Islet precursor cell (in vitro differentiated cells): ENCODE results near the gene RPL5.
A peak's percentile ranks its signal among the peaks of the same experiment; 100 is the strongest.
"Not testable (repeated sequence)": the region's sequence is repeated elsewhere in the genome, so short reads cannot be mapped to it uniquely, and the experiment has no call there.

Experiments
- DNase-seq: peaks from one replicate; pipeline ENCODE4 v3.0.0-alpha.2; 2018

Gene RPL5

DNA sequence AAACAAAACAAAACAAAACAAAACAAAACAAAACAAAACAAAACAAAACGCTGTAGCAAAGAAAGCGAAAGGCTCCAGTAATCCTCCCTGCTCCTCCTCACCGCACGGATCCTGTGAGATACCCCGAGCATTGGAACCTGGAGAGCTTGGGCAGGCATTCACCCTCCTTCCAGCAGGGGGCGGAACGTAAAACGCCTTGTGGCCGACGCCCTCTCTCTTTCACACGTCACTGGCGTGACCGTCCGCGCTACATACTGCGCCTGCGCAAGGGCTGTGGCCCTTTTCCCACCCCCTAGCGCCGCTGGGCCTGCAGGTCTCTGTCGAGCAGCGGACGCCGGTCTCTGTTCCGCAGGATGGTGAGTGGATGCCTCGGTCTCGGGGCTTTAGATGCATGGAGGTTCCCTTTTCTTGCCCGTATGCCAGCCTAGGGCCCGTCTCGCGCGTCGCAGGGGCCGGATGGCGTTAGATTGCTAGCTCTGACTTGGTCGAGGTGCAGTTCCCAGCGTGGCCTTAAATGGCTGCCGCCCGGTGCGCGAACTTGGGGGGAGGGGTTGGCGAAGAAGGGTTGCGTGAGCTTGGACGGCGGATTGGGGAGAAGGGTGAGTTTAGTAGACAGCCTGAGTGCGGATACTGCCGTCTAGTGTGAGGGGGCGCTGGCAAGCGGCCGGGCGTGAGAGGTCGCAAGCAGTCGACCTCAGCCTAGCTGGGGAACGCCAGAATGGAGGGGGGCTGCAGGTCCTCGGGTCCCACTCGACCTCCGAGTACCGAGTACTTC, at the start of gene RPL5:
TSS of gene RPL5 (plus strand) at position 279 of the 775 bp plus-strand sequence. CDS start at position 354, 75 bp downstream.
- peak; percentile 98 for DNase-seq

DNA sequence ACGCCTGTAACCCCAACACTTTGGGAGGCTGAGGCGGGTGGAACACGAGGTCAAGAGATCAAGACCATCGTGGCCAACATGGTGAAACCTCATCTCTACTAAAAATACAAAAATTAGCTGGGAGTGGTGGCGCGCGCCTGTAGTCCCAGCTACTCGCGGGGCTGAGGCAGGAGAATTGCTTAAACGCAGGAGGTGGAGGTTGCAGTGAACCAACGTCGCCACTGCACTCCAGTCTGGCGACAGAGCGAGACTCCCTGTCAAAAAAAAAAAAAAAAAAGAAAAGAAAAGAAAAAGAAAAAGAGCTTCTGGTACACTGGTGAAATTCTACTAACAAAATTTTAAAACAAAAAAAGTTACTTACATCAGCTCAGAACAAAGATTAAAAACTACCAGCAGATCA, 48.3 kb upstream of the RPL5 start:
- DNase-seq = not testable (repeated sequence)

DNA sequence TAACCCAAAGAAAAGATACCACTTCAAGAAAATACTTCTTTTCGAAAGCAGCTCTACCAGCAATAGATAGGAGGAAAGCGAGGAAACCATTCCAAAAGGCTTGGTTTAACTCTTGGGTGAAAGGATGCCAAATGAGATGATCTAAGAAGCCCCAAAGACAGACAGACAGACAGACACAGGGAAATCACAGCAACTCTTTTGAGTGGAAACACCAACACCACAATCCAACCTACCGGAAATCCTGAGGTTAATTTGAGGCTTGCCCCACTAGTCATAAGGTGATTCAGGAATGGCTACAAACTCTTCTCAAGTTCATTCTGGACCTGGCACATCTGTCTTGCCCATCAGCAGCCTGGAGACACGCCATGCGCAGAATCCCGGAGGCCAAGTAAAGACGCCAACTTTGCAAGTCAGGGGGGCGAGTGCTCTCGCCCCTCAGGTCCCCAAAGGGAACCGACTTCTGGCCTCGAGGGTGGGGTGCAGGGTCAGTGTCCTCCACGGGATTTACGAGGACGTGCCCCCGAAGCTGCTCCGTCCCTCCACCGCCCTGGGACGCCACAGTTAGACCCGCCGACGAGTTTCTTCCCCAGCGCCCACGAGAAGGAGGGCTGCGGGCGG, 47.7 kb upstream of the RPL5 start:
- DNase-seq = peak; percentile 66

DNA sequence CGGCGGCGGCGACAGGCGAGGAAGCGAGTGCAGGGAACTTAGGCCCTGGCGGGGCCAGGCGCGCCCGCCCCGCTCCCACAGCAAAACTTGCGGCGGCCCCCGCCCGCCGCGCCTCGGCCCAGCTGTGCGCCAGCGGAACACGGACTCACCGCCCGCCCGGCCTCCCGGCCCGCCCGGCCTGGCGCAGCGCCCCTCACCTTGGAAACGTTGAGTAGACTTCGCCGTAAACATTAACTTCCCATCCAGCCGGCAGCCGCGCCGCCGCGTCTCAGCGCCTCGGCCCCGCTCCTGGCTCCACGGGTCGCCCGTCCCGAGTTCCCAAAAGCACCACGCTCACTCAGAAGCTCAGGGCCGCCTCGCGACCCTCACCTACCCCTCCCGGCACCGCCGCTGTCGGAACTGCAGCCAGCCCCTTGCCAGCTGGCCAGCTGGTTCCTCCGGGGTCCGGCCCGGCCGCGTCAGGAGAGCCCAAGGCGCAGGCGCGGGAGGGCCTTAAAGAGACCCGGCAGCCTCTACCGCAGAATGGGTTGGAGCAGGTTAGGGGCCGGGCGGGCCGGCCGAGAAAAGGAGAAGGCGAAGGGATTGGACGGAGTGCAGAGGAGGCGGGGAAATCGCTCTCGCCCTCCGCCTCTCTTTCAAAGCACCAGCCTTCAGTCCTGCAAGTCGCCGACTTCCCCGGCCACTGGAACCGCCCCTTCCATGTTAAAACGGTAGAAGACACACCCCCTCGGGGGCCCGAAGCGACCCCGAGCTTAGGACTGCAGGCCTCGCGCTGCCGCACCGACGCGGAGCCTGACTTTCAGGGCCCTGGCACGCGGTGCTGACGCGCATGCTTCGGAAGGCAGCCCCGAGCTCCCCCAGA, 47.0 kb upstream of the RPL5 start, which contains the start of gene EVI5:
TSS of gene EVI5 (minus strand) at position 470 of the 862 bp plus-strand sequence. CDS start 48,562 bp downstream, outside the sequence.
- peak; percentile 100 for DNase-seq

DNA sequence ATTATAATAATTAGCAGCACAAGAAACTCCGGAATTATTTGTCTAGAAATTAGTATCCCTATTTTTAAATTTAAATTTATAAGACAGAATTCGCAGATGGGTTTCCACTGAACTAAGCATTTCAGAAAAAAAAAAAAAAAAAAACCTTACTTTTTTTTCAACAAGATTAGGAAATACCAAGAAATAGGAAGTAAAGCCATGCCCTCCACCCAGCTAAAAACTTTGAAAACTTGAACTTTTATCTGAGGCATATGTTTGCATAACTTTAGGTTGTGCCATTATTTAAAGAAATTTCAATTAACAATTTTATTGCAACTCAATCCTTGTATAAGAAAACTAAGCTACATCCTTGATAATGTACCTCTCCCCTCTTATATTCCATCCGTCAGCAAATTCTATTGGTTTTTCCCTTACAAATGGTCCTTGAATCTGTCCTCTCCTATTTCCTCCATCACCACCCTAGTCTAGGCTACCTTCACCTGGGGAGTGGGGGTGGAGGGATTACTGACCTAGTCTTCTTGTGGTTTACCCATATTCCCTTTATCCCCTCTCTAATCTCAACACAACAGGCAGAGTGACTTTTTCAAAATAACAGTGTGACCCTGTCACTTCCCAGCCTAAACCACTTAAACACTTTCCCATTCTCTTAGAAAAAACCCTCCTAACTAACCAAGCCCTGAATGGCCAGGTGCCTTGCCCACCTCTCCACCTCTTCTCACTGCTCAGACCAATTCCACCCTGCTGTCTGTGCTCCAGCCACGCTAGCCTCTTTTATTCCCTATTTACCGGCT, 45.5 kb upstream of the RPL5 start:
- no peak for DNase-seq

DNA sequence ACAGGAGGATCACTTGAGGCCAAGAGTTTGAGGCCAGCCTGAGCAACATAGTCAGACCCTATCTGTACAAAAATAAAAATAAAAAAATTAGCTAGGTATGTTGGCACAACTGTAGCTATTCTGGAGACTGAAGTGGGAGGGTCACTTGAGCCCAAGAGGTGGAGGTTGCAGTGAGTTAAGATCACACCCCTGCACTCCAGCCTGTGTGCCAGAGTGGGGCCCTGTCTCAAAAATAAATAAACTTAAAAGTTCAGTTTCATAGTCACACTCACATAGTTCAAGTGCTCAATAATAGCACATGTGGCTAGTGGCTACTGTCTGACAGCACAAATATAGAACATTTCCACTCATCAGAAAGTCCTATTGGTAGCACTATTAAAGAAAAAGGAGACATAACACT, 41.8 kb upstream of the RPL5 start:
- no peak for DNase-seq

DNA sequence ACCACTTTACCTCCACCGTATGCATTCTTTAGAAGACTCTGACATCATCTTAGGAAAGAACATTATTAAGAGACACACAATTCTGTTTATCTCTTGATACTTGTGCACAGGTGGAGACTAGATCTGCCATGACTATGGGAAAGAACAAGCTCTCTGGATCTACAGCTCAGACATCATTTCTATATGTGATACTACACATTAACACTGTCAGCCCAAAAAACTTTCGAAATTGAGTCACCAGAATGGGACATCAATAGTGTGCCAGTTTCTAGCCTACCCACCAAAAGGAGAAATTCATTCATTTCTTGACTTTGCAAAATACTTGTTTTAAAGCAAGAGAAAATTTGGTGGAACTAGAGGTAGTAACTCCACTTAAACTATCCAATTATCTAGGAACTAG, 41.0 kb upstream of the RPL5 start:
- DNase-seq = no peak

DNA sequence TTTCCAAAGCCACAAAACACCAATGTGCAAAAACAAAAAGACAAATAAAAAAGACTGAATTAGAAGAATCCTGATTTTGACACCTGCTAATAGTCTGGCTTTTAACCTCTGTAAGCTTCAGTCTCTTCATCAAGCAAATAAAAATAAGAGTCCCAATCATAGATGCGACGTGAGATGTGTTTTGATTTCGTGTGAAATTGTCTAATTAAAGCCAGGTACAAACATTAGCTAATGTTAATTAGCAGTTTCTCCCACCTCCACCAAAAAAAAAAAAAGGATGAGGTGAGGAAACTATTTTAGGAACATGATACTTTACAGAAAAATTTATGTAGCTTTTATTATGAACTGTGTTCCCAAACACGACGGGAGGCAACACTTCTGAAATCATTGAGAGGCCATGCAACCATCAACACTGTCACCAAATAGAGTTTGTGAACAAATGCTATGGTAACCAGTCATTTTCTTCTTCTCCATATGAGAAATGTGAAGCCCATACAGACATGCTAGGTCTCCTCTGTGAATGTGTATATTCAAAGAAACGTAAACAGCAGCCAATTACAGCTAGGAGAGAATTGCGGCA, 40.3 kb upstream of the RPL5 start:
- DNase-seq = no peak

DNA sequence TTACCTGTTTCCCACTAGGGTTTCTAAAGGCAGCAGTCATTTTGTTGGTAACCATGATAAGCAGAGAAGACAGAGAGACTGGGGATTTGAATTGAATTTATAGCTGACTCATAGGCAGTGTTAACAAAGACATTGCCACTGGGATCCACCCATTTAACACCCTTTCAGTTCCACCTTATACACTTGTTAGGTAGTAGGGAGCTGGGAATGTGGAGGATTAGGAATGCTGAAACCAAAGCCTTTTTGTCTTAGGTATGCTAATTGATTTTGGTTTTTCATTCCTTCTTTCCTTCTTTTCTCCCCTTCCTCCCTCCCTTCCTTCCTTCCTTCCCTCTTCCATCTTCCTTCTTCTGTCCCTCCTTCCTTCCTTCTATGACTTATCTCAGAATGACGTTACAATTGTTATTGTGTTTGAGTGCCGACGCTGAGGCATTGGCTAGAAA, 39.5 kb upstream of the RPL5 start:
- no peak for DNase-seq

DNA sequence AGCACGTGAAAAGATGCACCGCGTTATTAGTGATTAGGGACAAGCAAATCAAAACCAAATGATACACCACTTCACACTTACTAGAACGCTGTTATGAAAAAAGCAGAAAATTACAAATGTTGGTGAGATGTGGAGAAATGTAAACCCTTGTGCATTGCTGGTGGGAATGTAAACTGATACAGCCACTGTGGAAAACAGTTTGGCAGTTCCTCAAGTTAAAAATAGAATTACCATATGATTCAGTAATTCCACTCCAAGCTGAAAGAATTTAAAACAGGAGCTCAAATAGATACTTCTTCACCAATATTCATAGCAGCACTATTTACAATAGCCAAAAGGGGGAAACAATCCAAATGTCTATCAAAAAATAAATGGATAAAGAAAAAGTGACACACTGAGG, 36.7 kb upstream of the RPL5 start:
- no peak for DNase-seq

DNA sequence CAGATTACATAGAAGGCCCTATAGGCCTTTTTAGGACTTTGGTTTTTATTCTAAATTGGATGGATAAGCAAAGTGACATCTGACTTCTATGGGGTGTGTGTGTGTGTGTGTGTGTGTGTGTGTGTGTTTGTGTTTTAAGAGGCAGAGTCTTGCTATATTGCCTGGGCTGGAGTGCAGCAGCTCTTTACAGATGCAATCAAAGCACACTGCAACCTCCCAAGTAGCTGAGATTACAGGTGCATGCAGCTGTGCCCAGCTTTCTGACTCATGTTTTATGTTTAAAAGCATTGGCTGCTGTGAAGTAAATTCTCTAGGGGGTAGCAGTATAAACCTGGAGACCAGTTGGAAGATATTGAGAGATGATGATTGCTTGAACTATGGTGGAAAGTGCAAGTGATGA, 34.5 kb upstream of the RPL5 start:
- no peak for DNase-seq

DNA sequence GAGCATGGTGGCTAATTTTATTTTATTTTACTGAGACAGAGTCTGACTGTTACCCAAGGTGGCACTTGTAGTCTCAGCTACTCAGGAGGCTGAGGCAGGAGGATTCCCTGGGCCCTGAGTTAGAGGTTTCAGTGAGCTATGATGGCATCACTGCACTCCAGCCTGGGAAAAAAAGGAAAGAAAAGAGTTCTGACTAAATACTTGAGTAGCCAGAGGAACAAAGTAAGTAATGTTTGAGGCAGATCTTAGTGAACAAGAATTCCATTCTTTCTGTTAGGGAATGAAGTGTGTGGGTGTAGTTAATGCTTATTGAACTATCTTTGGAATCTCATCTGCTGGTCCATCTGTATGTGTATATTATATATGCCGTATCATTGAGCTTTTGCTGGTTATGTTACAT, 33.9 kb upstream of the RPL5 start:
- no peak for DNase-seq

DNA sequence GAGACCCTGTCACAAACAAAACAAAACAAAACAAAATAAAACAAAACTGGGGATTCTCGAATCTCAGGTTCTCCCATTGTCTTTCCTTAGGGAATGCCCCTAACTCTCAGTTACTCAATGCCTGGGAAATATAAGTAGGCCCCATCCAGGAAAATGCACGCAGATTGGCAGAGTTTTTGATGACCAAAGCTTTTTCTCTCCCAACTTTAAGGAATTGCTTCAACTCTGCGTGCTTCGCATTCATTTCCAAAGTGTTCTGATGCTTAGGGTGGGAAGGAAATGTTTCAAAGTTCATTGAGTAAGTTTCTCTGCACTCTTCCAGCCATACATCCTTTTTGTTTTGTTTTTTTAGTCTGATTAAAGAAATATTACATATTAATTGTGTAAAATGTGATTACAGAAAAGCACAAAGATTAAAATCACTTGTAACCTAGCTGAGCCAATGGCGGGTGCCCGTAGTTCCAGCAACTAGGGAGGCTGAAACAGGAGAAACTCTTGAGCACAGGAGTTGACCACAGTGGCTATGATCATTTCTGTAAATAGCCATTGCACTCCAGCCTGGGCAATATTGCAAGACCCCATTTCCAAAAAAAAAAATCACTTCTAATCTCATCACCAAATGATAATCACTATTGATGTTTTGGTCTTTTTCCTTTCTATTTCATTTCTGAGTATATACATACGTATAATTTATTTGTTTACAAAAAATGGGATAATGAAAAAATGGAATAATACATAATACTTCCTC, 28.5 kb upstream of the RPL5 start:
- no peak for DNase-seq

DNA sequence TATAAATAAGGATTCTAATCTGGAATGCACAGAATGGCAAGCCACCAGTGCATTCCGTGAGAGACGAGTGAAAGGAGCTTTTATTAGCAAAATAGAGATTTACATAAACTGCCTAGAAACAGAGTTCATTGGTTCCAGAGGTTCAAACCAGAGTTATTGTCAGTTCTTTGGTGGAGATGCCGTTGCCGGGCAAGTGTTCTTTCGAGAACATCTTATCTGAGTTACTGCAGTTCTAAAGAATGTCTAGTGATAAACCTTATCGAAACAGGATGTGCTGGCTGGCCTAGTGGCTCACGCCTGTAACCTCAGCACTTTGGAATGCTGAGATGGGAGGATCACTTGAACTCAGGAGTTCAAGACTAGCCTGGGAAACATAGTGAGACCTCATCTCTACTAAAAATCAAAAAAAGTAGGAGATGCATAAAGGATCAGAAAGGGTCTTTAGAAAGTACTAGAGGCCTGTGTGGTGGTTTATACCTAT, 27.1 kb upstream of the RPL5 start:
- peak; percentile 92 for DNase-seq

DNA sequence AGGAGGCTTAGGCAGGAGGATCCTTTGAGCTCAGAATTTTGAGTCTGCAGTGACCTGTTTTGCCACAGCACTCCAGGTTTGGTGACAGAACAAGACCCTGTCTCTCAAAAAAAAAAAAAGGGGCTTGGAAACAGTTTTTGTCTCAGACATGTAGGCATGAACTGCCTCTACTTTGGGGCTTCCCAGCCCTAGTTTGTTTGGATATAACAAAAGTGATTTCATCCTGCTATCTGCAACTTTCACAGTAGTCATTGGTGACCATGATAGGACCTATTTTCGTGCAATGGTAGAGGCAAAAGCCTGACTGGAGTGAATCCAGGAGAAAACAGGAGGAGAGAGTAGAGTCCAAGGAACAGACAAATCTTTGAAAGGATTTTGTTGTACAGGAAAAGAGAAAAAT, 26.6 kb upstream of the RPL5 start:
- no peak for DNase-seq

DNA sequence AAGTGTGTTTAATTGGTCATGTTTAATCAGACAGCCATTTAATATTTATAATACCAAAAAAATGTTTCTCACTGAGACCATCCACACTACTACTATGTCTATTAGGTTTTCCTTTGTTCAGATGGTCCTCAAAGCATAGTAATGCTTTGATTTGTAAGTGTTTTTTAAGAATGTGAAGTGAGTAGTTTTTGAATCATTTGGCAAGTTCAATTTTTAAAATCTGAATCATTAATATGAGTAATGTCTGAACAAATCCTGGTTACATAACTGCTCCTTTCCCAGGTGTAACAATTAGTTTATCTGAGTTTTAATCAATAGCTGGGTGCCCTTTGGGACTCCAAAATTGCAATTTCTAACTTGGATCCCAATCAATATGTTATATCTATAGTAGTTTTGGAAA, 23.5 kb upstream of the RPL5 start:
- DNase-seq = no peak

DNA sequence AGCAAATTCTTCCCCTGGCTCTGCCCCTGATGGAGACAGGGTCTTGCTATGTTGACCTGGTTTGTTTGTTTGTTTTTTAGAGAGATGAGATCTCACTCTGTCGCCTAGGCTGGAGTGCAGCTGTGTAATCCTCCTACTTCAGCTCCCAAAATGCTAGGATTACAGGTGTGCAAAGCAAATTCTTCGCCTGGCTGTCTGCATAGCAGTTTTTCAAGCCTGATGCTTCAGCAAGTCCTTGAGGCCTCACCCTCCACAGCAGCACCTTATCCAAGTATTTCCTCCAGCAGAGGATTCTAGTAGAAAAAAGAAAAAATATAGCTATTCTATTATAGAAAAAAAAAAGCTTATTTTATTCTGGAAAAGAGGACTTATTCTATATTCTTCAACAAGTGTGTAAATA, 15.1 kb upstream of the RPL5 start:
- no peak for DNase-seq

DNA sequence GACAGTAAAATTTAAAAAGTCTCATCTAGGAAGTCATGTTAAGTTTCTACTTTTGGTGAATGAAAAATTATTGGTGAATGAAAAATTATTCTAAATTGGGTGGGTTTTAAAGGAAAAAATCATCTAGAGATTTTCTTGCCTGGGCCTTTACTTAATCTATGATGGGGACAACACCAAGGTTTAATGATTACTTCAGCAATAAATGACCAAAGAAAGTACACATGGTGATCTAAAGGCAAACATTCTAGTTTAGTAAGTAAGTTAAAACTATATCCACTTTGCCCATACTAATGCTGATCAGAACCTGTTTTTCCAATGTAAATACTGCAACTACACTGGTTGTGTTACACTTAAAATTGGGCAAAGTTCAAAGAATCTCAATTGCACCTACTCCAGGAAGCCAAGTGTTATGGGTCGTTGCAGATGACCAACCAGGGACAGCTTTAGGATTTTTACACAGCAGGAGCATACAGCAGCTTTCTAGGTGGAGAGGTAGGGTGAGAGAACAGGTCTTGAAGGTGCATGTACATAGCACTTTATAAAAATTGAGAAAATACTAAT, 14.6 kb upstream of the RPL5 start:
- DNase-seq = no peak

DNA sequence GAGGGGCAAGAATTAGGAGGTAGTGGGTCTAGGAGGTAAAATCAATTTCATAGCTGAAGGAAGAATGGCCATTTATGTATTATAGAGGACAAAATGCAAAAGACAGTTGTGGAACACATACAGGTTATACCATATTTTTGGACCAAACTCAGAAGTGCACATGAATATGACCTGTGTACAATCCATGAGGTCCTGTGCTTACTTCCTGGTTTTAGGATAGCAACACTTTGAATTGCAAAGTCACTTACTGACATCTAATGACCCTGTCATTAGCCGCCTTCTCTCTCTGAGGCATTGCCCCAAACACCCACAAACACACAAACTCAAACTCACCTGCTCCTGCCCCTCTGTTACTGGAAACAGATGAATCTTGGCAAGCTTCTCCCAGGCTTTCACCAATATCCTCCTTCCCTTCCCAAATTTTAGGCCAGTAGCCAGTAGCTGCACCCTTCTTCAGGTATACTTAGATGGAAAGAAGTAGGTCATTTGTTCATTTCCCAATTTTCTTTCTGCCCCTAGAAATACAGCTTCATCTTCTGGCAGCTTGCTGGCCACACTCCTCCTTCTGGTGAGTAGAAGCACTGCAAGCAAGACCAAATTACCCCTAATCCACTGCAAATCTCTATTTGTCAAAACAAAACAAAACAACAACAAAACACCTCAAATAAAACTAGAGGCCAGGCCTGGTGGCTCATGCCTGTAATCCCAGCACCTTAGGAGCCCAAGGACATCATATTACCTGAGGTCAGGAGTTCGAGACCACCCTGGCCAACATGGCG, 13.7 kb upstream of the RPL5 start:
- no peak for DNase-seq

DNA sequence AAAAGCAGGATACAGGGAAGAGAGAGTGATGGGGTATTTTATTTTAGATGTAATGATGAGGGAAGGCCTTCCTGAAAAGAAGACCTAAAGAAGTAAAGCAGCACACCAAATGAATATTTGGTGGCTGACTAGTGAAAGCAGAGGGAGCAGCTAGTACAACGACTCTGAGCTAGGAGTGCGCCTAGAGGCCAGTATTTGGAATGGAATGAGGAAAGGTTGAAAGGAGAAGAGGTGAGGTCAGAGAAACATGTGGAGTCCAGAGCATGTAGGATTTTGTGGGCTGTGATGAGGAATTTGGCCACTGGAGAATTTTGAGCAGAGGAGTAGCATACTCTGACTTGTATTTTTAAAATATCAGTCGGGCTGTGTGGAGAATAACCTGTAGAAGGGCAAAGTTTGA, 11.8 kb upstream of the RPL5 start:
- peak; percentile 82 for DNase-seq
